ELR (cell line): ENCODE data around the gene SLC12A7.

Source experiments
- DNase-seq: peaks from one replicate; pipeline ENCODE4 v3.0.0-alpha.2; 2015; ENCODE audit warnings: low read depth

The SLC12A7 gene

DNA sequence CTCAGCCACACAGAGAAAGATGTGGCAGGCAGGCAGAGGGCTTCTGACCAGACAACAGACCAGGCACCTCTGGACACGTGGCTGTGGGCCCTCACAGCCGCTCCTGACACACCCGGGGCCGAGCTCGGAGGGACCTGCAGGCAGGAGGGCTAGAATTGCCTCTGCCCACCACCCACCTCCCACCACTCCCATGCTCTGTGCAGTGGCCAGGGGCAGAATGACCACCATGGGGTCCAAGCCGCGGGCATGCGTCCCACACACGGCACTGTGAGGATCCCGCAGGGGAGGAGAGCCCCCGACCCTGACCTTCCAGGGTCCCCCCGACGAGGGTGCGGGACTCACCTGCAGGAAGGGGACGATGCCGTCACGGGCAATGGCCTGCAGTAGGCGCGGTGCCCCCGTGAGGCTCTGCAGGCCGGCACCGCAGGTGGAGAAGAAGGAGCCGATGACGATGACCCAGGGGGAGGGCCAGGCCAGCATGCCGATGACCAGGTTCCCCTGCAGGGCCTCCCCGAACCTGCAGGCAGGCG is 34.3 kb downstream of the SLC12A7 start:
- DNase-seq = no peak

DNA sequence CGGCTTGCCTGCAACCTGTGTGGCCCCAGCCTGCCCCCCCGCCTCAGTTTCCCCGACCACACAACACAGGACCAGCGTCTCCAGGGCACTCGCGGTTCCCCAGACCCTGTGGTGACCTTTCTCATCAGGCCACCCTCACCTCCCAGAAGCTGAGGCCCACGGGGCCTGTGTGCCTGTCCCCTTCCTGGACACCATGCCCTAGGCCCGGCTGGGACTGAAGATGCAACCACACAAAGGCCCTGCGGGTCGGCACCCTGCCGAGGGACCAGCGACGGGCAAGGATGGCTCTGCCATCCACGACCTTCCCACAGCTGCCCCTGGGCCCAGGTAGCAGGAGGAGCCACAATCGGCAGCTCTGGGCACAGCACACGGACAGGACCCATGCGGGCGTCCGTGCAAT is 34.8 kb downstream of the SLC12A7 start:
- DNase-seq = no peak

- DNase-seq = no peak
Observed at GRCh38 chr5:1076406-1076805, 35.5 kb downstream of the SLC12A7 start.

DNA sequence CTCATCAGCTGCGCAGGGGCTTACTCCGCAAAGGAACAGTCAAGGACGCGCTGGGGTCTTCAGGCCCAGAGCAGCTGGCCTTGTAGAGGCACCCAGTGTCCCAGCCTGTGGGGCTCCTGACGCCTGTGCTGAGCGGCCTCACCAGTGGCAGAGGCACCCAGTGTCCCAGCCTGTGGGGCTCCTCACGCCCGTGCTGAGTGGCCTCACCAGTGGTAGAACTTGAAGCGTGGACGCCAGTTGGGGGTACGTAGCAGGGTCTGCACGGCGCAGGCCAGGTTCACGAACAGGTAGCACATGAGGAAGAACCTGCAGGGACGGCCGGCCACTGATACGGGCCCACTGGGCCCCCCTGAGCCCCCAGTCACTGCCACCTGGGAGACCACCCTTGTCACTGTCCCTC is 35.9 kb downstream of the SLC12A7 start:
- no peak for DNase-seq

GRCh38 chr5:1075555-1075881 is 36.3 kb downstream of the SLC12A7 start:
- DNase-seq = no peak

DNA sequence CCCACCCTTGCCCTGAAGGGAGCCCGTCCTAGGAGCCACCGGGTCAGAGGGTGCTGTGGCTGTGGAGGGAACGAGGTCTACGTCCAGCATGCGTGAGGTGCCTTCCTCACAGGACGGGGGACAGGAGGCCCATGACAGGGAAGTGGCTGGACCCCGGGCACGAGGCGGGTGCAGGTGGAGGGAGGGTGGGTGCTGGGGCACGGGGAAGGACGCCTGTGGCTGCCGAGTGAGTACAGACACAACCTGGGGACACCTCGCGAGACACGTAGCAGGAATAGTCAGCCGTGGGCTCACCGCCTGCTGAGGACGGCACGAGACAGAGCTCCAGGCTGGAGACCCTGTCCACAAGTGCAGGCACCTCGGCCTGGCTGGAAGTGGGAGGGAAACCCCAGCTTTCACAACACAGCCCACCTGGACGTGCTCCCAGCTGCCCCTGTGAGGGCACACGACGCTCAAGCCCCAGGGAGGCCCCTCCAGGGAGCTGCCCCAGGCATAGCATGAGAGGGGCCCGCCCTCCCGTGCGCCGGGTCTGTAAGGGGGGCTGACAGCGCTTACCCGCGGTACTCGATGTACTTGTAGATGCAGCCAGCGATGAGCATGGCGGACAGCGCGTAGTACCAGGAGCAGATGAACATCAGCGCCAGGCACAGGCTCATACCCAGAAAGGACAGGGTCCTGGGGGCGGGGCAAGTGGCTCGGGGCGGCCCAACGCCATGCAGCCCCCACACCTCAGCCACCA is 36.9 kb downstream of the SLC12A7 start:
- no peak for DNase-seq

DNA sequence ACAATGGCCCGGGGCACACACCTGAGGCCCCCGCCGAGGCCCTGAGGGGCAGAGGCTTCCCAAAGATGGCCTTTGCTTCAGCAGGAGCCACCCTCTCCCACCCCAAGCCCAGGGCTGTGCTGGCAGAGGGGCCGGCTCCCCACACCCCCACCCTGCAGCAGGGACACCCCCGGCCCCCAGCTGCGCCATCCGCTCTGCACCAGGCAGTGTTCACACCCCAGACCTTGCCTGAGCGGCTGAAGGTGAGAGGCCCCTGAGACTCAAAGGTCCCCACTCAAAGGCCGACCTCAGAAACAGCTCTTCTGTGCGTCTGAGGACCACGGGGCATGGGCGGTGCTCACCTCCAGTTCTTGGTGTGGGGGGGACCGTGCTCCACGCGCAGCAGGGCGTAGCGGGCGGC is 37.6 kb downstream of the SLC12A7 start:
- DNase-seq = no peak

DNA sequence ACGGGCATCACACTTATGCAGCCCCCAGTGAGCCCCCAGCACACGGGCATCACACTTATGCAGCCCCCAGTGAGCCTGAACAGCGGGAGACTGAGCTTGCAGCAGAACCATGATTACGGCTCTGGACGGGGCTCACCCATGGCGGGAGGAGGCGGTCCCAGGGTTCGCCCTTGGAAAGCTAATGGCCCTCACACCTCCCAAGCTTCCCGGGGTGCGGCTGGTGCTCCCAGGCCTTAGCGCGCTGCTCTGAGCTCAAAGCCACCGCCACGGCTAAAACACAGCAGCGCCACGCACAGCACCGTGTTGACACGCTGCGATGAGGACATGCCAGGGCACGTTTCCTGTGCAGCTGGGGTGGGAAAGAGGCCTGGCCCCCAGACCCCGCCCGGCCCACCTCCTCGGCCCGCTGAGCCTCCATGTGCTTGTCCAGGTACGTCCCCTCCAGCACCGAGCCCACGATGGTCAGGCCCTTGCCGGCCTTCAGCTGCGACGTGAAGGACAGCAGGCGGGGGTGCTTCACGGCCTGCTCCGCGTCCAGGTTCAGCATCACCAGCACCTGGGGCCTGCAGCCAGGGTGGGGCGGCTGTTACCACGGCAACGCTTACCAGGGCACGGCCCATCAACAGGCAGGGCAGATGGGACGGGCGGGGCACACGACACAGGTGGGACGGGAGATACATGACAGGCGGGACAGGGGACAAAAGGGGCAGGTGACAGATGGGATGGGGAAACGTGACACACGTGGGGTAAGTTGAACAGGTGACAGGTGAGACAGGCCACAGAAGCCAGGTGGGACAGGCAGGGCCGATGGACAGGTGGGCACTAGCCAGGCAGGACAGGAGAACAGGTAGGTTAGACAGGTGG is 38.4 kb downstream of the SLC12A7 start:
- DNase-seq = no peak

DNA sequence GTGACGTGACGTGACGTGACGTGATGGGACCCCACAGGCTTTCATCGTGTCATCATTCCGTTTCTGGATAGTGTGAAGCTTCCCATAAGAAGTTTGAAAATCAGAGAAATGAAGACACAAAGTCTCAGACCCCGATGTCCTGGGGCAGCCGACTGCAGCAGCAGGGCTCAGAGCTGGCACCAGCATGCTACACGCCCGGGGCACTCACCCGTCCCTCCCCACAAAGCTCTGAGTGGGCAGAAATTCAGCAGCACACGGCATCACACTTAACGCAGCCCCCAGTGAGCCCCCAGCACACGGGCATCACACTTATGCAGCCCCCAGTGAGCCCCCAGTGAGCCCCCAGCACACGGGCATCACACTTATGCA is 42.2 kb downstream of the SLC12A7 start:
- DNase-seq = no peak

GRCh38 chr5:1068895-1069719 is 42.8 kb downstream of the SLC12A7 start:
- DNase-seq = no peak

GRCh38 chr5:1068204-1068894 is 43.5 kb downstream of the SLC12A7 start:
- no peak for DNase-seq

DNA sequence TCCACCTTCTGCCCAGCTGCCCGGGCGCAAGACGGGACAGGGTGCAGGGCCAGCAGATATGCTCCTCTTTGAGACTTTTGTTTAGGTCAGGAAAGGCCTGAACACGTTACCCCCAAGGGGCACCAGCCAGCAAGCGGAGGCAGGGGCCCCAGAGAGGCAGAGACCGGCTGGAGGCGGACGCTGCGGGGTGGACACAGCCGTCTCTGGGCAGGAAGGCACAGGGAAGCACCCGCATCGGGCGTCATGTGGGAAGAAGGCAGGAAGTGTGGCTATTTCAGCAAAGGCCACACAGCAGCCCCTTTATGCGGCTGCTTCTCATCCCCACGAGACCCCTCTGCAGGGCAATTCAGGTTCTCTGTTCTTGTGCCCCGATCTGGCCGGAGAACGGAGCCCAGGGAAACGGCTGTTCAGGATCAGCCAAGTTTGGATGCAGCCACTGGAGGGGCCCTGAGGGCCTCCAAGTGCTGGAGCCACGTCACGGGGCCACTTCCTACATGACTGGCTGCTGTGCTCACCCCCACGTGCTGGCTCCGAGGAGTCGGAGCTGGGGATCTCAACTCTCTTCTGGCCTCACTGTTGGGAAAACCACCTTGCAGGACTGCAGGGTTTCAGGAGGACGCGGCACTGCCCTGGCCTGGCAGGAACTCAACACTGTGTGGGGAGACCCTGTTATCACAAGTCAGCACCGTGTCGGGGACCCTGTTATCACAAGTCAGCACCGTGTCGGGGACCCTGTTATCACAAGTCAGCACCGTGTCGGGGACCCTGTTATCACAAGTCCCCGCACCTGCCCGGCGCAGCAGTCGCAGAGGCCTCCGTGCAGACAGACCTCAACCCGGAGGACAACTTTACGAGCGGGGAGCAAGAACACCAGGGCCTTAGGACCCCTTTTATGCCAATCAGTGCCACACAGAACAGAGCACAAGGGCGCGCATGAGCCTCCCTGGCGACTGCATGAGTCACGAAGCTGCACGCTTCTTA is 44.4 kb downstream of the SLC12A7 start:
- DNase-seq = no peak

GRCh38 chr5:1066676-1067075 is 45.2 kb downstream of the SLC12A7 start:
- DNase-seq = no peak

- no peak for DNase-seq
Observed at GRCh38 chr5:1065891-1066650, 45.8 kb downstream of the SLC12A7 start.

- DNase-seq = no peak
Observed at GRCh38 chr5:1065143-1065750, 46.6 kb downstream of the SLC12A7 start.

GRCh38 chr5:1064383-1065142 is 47.3 kb downstream of the SLC12A7 start:
- DNase-seq = no peak

DNA sequence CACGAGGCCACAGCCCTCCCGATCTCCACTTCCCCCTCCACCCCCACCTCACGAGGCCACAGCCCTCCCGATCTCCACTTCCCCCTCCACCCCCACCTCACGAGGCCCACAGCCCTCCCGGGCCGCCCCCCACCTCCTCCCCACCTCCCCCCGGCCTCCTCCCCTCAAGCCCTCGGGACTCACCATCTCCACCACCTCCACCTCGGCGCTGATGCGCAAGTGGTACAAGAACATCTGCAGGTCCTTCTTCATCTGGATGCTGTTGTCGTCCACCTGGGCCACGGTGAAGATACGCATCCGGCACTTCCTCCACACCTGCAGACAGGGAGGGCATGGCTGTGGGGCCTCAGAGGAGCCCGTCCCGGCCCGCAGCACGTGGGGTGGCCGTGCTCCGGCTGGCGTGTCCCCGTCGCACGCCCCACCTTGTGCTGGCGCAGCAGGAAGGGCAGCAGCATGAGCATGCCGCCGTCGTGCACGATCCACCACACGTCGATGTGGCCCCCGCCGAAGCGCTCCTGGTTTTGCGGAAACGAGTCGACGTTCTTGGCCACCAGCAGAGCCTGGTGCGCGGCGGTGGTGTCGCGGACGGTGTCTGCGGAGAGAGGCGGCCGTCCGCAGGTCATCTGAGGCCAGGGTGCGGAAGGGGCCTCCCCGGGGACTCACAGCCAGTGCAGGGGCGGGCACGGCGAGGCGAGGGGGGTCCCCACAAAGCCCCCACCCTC is 48.0 kb downstream of the SLC12A7 start:
- DNase-seq = no peak
